Activated gamma-delta T cell (primary cell): Measurements from ENCODE around the gene SFXN1.
"Not testable (repeated sequence)": the region's sequence is repeated elsewhere in the genome, so short reads cannot be mapped to it uniquely, and the experiment has no call there.

Experiments
- DNase-seq: peaks from one replicate; lab custom pipeline; 2025; lab: John Stamatoyannopoulos, UW

Gene SFXN1

GRCh38 chr5:175494264-175495183 lies 16.2 kb downstream of the SFXN1 start:
- DNase-seq = no peak

DNA sequence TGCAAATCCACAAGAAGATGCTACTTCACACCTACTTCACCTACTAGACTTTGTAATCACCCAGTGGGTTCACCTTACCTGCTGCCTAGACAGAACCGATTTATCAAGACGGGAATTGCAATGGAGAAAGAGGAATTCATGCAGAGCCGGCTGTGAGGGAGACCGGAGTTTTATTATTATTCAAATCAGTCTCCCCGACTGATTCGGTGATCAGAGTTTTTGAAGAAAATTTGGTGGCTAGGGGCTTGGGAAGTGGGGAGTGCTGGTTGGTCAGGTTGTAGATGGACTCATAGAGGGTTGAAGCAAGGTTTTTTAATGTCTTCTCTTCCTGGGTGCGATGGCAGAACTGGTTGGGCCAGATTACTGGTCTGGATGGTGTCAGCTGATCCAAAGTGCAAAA lies 23.4 kb downstream of the SFXN1 start:
- no peak for DNase-seq

DNA sequence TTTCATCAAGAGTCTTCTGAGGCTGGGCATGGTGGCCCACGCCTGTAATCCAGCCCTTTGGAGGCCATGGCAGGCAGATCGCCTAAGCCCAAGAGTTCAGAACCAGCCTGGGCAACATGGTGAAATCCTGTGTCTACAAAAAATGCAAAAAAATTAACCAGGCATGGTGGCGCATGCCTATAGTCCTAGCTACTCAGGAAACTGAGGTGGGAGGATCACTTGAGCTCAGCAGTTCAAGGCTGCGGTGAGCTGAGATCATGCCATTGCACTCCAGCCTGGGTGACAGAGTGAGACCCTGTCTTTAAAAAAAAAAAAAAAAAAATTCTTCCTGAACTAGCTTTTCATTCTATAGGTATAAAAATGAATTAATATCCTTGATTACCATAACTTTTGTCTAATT lies 29.3 kb downstream of the SFXN1 start:
- DNase-seq = not testable (repeated sequence)

DNA sequence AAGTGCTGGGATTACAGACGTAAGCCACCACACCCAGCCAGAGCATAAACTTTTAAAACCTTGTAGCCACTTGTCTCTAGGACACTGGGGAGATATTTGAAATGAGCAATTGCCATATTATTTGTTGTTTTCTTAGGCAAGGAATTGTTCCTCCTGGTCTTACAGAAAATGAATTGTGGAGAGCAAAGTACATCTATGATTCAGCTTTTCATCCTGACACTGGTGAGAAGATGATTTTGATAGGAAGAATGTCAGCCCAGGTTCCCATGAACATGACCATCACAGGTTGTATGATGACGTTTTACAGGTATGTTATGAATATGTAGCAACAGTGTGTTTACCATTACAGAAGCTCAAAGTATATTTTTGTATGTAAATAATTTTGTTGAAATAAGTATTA lies 30.5 kb downstream of the SFXN1 start:
- no peak for DNase-seq

DNA sequence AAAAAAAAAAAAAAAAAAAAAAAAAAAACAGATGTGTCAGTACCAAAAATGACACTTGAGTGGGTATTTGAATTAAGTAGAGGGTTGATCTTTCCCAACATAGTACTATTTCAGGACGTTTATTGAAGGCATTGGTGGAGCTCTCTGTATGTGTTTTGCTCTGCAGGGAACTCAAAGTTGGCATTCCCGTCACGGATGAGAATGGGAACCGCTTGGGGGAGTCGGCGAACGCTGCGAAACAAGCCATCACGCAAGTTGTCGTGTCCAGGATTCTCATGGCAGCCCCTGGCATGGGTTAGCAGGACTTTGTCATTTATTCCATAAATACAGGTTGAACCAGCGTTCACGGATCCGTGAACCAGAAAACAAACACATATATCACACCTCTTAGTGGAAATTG lies 34.9 kb downstream of the SFXN1 start:
- no peak for DNase-seq

GRCh38 chr5:175513726-175514125 lies 35.4 kb downstream of the SFXN1 start:
- no peak for DNase-seq

GRCh38 chr5:175516933-175517823 lies 38.8 kb downstream of the SFXN1 start:
- DNase-seq = no peak

DNA sequence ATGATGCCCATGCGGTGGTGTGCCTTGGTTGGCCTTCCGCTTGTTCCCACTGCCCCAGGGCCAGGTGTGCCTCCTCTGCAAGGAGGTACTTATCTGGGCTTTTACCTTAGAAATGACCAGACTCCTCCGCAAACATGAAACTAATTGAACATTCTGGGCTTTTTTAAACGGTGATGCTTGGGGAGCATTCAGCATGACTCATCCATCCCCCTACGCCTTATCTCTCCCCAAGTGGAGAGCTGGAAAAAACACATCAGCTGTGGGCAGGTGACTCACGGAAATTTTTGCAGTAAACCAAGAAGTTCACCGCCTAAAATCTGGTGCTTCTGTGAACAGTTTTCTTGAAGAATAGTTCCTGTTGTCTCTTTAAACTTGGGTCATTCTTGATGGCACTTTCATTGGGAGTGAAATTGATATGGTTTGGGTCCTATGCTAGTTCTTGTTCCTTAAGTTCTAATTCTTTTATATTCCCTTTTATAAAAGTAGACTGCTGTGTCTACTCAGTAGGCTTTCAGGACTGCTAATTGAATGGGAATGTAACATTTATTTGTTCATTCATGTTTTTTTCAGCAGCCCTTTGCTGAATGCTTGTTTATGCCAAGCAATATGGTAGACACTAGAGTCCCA lies 39.6 kb downstream of the SFXN1 start:
- no peak for DNase-seq

DNA sequence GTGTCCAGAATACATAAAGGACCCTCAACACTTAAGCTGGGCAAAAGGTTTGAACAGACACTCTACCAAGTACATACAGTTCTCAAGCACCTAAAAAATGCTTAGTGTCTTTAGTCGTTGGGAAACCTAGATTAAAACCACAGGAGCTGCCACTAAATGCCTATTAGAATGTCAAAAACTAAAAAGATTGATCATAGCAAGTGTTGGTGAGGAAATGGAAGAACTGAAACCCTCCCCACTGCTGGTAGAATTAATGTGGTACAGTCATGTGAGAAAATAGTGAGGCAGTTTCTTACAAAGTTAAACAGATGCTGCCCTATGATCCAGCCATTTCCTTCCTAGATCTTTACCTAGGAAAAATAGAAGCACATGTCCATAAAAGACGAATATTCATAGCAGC lies 40.6 kb downstream of the SFXN1 start:
- no peak for DNase-seq

GRCh38 chr5:175520321-175520720 lies 42.0 kb downstream of the SFXN1 start:
- no peak for DNase-seq

GRCh38 chr5:175520873-175521272 lies 42.5 kb downstream of the SFXN1 start:
- no peak for DNase-seq

DNA sequence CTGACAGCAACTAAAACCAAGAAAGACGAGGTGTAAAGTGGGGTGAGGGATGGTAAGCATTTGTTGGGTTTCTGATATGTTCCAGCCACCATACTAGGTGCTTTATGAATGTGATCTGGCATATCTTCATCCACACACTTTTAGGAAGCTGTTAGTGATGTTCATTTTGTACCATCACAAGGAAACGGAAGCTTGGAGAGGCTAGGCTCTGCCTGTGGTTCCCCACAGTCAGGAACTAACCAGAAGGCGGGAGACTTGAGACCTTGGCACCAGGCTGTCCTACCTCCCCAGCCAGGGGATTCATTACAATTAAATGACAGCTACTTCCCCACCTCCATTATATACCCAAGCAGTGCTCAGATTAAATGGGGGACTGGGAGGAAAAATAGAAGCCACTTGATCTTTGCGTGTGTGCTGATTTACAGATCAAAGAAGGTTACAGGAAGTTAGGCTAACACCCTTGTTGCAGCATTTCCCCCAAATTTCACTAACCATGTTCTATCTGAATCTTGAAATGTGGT lies 43.0 kb downstream of the SFXN1 start:
- no peak for DNase-seq

DNA sequence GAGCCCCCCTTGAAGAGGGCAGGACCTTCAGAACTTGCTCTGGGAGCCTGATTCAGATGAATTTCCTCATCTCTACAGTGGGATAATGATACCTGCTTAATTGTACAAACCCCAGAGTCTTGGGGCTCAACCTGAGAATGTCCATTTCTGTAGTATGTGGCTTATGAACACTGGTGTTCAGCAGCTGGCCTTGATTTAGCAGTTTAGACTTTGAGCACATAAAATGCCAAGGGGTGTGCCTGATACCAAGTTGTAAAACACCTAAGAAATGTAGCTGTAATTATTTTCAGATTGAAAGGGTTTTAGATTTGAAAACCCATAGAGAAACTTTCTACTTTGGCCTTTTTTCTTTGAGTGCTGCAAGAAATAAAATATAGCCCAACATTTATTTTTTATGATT lies 44.9 kb downstream of the SFXN1 start:
- DNase-seq = no peak

DNA sequence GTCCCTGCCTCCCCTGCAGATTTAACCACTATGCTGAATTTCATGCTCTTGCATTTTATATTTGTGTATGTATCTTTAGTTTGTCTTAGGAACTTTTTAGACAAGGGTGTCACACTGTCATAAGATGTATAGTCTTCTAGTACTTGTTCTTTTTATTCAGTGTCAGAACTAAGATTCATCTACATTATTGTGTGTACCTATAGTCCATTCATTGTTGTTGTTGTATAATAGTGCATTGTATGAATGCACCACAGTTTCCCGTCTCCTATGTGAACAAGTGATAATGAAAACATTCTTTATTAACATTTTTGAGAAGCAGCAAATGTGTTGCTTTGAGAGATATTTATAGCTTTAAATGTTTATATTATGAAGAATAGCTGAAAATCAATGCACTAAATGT lies 45.9 kb downstream of the SFXN1 start:
- DNase-seq = no peak

- DNase-seq = no peak
These were observed 48.3 kb downstream of the SFXN1 start for GRCh38 chr5:175526691-175527090.

GRCh38 chr5:175531361-175531760 lies 53.0 kb downstream of the SFXN1 start:
- DNase-seq = no peak

- DNase-seq = peak; percentile 61
These were observed 55.9 kb downstream of the SFXN1 start for GRCh38 chr5:175534070-175534932.

- DNase-seq = not testable (repeated sequence)
These were observed 57.0 kb downstream of the SFXN1 start for GRCh38 chr5:175535331-175535730.

- no peak for DNase-seq
These were observed 57.4 kb downstream of the SFXN1 start for GRCh38 chr5:175535796-175536195.

DNA sequence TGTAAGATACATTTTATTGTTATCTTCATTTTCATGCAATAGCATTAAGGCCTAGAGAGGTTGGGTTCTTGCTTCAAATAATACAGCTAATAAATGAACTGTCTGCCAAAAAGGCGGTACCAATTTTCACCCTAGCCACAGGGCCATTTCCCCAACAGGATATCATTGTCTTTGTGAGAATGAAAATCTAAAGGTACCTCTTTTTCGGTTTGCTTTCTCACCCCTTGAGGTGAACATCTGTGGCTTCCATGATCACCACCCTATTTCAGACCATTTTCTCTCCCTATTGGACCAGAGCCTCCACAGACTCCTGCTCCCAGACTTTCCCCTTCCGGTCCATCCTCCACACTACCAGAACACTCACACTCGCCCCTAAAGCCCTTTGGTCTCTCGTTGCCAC lies 60.2 kb downstream of the SFXN1 start:
- DNase-seq = no peak

DNA sequence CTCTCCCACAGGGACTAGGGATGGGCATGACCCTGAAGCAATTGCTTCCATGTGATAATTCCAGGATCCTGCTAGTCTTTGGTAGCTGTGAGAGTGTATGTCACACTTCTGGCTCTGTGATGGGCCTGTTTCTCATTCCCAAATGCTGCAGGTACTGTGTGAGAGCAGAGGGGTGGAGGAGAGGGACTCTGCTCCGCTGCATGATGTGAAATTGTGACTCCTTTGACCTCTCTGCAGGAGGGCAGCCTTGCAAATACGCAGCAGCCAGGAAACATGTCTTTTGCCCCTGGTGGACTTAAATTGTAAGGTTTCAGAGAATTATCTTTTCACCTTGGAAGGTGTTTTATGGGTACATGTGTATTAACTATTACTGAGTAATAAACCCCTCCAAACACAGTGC lies 61.6 kb downstream of the SFXN1 start:
- no peak for DNase-seq
